ENCODE data around the gene TSSC4.

TSSC4 gene

DNA sequence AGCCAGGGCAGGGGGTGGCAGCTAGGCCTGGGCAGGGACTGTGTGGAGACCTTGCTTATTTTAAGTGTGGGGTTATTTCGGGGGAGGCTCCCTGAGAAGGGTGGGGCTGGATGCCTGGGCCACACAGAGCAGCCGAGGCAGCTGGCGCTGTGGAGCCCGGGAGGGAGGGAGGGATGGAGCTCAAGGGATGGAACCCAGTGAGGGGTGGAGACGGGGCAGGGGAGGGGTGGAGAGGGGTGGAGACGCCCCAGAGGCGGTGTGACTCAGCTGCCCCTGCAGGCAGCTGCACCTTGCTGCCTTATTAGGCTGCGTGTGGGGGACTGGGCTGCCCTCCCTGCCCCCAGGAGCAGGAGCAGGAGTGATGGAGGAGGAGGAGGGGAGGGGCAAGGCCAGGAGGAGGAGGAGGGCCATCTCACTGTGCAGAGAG, 9.8 kb upstream of the TSSC4 start:
- Histone ChIP-seq H3K36me3 (ENCODE audit: control insufficient read depth, insufficient read depth, low read length) (peaks cover 35% of the 10 kb centered on the region), H3K4me3 (ENCODE audit: low read depth, low read length) (no peak overlapping the region), H3K9me3 (ENCODE audit: control insufficient read depth, insufficient read depth, low read length) (no peaks in the 10 kb centered on the region), H3K4me1 (ENCODE audit: control insufficient read depth, insufficient read depth, low read length) (peaks cover 2% of the 10 kb centered on the region), H3K27me3 (ENCODE audit: control insufficient read depth, insufficient read depth, low read length) (no peaks in the 10 kb centered on the region), H3K9ac (ENCODE audit: low read depth, low read length) (no peak overlapping the region)

DNA sequence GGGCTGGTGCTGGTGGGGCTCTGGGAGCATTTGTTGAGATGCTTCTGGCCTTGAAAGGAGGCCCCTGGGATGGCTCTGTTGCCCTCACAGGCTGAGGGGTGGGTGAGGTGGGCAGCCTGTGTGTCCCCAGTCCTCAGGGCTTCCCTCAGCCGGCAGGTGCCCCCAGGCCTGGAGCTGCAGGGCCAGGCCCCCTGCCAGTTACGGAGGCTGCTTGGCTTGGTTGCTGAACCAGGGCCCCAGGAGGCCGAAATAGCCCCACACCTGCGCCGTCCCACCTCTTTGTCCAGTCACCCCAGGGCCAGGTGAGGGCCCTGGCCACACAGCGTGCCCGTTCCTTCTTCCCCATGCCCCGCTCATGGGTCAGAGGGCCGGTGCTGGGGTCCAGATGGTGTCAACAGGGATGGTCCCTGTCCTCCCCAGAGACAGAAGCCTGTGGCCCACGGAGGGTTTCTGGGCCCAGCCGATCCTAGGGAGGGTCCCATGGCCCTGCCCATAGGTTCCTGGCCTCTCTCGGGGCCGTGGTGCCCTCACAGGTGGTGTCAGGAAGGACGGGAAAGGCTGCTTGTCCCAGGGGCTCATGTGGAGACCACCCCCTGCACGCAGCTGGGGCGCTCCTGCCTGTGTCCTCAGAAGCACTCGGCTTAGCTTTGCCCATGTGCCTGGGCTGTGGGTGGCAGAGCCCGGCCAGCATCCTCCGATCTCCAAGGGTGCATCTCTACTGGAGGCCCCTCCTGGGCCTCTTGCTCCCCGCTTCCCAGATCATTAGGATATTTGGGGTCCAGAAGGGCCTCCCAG, 9.2 kb upstream of the TSSC4 start:
- no peak overlapping the region for H3K4me3 ChIP-seq (ENCODE audit: low read depth, low read length)
- no peaks in the 10 kb centered on the region for H3K27me3 ChIP-seq (ENCODE audit: control insufficient read depth, insufficient read depth, low read length)
- peaks cover 35% of the 10 kb centered on the region for H3K36me3 ChIP-seq (ENCODE audit: control insufficient read depth, insufficient read depth, low read length)
- no peak overlapping the region for H3K9ac ChIP-seq (ENCODE audit: low read depth, low read length)
- no peaks in the 10 kb centered on the region for H3K9me3 ChIP-seq (ENCODE audit: control insufficient read depth, insufficient read depth, low read length)
- peaks cover 2% of the 10 kb centered on the region for H3K4me1 ChIP-seq (ENCODE audit: control insufficient read depth, insufficient read depth, low read length)

DNA sequence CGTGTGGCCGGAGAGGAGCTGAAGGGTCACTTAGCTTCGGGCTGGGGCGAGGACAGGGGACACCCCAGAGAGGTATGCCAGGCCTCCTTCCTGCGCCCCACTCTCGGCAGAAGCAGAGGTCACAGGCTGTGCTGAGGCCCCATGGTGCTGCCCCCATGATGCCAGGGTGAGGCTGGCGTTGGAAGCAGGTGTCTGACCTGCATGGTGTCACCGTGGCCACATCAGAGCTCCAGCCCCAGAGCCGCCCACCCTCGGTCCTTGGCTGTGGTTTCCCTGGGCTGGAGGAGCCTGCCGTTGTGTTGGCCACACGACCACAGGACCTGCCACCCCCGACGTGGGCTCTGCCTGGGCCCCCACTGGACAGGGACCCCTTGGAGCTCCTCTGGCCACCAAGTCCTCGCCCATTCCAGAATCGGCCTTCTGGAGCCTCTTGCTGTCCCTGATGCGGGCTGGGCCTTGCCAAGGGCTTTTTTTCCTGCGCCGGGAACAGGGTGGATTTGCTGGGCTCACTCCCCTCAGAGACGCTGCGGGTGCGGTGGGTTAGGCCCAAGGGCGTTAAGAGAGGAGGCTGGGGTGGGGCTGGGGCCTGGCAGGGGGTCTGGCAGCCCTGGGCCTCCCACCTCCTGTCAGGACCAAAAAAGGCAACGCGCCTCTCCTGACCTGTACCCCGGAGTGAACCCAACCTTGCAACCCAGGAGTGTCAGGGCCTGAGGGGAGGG, 8.2 kb upstream of the TSSC4 start:
- H3K9me3 ChIP-seq (ENCODE audit: control insufficient read depth, insufficient read depth, low read length) = no peaks in the 10 kb centered on the region
- peaks cover 42% of the 10 kb centered on the region for H3K36me3 ChIP-seq (ENCODE audit: control insufficient read depth, insufficient read depth, low read length)
- no peaks in the 10 kb centered on the region for H3K27me3 ChIP-seq (ENCODE audit: control insufficient read depth, insufficient read depth, low read length)
- no peak overlapping the region for H3K9ac ChIP-seq (ENCODE audit: low read depth, low read length)
- peaks cover 2% of the 10 kb centered on the region for H3K4me1 ChIP-seq (ENCODE audit: control insufficient read depth, insufficient read depth, low read length)
- H3K4me3 ChIP-seq (ENCODE audit: low read depth, low read length) = no peak overlapping the region

DNA sequence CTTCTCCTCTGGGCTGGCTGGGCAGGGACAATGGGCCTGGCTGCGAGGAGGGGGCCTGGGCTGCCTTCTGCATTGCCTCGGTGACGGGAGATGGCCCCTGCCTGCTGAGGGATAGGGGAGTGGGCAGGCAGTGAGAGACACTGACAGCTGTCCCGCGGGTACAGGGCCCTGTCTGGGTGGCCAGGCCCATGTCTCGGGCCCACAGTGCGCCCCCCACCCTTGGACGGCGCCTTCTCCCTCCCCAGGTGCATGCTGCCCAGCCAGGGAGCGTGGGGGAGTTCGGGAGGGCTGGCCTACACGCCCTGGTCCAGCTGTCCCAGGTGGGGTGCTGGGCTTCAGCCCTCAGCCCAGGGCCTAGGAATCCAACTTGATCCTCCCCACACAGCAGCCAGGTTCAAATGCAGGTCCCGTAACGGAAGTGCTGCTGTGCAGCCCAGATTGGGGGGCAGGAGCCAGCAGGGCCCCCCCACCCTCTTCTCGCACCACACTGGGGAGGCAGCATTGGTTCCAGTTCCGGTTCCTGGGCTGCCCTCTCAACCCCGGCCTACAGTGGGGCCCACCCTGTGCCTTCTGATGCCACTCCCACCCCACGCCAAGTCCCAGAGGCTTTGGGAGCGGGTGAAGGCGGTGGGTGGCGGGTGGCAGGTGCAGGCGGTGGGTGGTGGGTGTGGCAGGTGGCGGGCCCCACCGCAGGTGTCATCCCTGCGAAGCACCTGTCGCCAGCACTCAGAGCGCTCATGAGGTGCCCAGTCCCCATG, 7.3 kb upstream of the TSSC4 start:
- no peak overlapping the region for H3K4me3 ChIP-seq (ENCODE audit: low read depth, low read length)
- no peaks in the 10 kb centered on the region for H3K27me3 ChIP-seq (ENCODE audit: control insufficient read depth, insufficient read depth, low read length)
- H3K4me1 ChIP-seq (ENCODE audit: control insufficient read depth, insufficient read depth, low read length) = peaks cover 2% of the 10 kb centered on the region
- H3K9me3 ChIP-seq (ENCODE audit: control insufficient read depth, insufficient read depth, low read length) = no peaks in the 10 kb centered on the region
- H3K36me3 ChIP-seq (ENCODE audit: control insufficient read depth, insufficient read depth, low read length) = peaks cover 43% of the 10 kb centered on the region
- no peak overlapping the region for H3K9ac ChIP-seq (ENCODE audit: low read depth, low read length)

DNA sequence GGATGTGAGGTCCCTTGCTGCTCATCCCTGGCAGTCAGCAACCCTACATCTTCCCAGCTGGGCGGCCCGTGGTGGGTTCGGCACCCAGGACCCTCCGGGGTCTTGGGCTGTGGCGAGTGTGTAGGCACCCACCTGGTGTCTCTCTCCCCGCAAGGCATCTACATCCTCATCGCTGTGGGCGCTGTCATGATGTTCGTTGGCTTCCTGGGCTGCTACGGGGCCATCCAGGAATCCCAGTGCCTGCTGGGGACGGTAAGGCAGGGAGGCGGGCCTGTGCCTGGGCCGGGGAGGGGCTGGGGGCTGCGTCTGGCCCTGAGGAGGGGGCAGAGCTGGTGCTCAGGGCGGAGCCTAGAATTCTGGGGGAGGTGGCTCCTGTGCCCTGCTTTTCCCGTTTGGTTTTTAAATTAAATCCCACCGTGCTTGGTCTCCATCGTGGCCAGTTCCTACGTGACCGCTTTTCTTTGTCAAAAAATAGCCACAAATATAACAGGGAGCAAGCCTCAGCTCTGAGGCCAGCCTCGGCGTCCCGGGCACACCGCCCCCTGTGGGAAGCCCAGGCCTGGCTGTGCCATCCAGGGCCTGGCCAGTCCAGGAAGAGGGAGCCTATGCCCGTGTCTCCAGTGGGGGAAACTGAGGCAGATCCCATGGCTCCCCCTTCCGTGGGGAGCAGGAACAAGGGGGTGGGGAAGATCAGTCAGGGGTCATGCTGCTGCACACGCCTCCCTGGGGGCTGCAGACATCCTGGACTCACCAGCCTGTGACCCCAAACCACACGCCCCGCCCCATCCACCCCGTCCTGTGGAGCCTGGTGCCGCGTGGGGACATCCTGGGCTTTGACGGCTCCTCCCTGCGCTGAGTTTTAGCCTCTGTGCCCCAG, 6.4 kb upstream of the TSSC4 start:
- no peak overlapping the region for H3K4me3 ChIP-seq (ENCODE audit: low read depth, low read length)
- H3K9ac ChIP-seq (ENCODE audit: low read depth, low read length) = no peak overlapping the region
- peaks cover under 1% of the 10 kb centered on the region for H3K4me1 ChIP-seq (ENCODE audit: control insufficient read depth, insufficient read depth, low read length)
- H3K36me3 ChIP-seq (ENCODE audit: control insufficient read depth, insufficient read depth, low read length) = peaks cover 46% of the 10 kb centered on the region
- no peaks in the 10 kb centered on the region for H3K27me3 ChIP-seq (ENCODE audit: control insufficient read depth, insufficient read depth, low read length)
- no peaks in the 10 kb centered on the region for H3K9me3 ChIP-seq (ENCODE audit: control insufficient read depth, insufficient read depth, low read length)

DNA sequence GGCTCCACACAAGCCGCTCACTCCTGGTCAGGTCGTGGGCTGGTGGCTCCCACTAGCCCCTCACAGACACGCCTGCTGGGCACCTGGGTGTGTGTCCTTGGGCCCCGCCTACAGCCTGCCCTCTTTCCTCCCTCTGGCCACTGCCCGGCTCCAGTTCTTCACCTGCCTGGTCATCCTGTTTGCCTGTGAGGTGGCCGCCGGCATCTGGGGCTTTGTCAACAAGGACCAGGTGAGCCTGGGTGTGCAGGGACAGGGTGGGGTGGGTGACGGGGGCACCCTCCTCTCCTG, 5.8 kb upstream of the TSSC4 start:
- Histone ChIP-seq H3K4me1 (ENCODE audit: control insufficient read depth, insufficient read depth, low read length) (no peaks in the 10 kb centered on the region), H3K27me3 (ENCODE audit: control insufficient read depth, insufficient read depth, low read length) (no peaks in the 10 kb centered on the region), H3K36me3 (ENCODE audit: control insufficient read depth, insufficient read depth, low read length) (peaks cover 46% of the 10 kb centered on the region), H3K4me3 (ENCODE audit: low read depth, low read length) (no peak overlapping the region), H3K9me3 (ENCODE audit: control insufficient read depth, insufficient read depth, low read length) (no peaks in the 10 kb centered on the region), H3K9ac (ENCODE audit: low read depth, low read length) (no peak overlapping the region)

DNA sequence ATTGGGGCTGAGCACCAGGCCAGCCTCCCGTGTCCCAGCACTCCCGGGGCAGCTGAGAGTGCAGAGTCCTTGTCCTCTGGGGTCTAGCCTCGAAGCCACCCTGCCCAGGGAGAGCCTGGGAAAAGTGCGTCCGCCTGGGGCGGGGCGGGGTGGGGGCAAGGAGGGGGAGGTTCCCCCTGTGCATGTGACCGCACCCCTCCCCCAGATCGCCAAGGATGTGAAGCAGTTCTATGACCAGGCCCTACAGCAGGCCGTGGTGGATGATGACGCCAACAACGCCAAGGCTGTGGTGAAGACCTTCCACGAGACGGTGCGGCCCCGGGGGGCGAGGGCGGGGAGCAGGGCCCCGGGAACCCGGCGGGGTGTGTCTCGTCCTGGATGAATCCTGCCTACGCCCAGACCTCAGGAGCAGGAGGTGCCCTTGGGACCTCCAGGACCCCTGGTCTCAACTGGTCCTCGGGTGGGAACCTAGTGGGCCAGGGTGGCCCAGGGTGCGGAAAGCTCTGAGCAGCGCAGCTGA, 5.3 kb upstream of the TSSC4 start:
- no peaks in the 10 kb centered on the region for H3K4me1 ChIP-seq (ENCODE audit: control insufficient read depth, insufficient read depth, low read length)
- peaks cover 46% of the 10 kb centered on the region for H3K36me3 ChIP-seq (ENCODE audit: control insufficient read depth, insufficient read depth, low read length)
- no peak overlapping the region for H3K4me3 ChIP-seq (ENCODE audit: low read depth, low read length)
- H3K9ac ChIP-seq (ENCODE audit: low read depth, low read length) = no peak overlapping the region
- H3K27me3 ChIP-seq (ENCODE audit: control insufficient read depth, insufficient read depth, low read length) = no peaks in the 10 kb centered on the region
- H3K9me3 ChIP-seq (ENCODE audit: control insufficient read depth, insufficient read depth, low read length) = no peaks in the 10 kb centered on the region

DNA sequence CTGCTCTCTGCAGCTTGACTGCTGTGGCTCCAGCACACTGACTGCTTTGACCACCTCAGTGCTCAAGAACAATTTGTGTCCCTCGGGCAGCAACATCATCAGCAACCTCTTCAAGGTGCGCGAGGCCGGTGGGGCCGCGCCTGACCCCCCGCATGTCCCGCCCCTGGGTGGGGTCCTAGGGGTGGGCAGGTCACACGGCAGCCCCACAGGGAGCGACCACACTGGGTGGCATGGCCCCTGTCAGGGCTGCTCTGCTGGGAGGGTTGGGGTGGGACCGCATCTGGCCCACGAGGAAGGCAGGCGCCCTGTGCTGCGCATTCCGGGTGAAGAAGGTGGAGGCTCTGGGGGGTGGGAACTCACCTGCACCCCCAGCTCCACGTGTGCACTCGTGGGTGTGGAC, 4.7 kb upstream of the TSSC4 start:
- Histone ChIP-seq H3K4me3 (ENCODE audit: low read depth, low read length) (no peak overlapping the region), H3K9ac (ENCODE audit: low read depth, low read length) (no peak overlapping the region), H3K36me3 (ENCODE audit: control insufficient read depth, insufficient read depth, low read length) (peaks cover 49% of the 10 kb centered on the region)

DNA sequence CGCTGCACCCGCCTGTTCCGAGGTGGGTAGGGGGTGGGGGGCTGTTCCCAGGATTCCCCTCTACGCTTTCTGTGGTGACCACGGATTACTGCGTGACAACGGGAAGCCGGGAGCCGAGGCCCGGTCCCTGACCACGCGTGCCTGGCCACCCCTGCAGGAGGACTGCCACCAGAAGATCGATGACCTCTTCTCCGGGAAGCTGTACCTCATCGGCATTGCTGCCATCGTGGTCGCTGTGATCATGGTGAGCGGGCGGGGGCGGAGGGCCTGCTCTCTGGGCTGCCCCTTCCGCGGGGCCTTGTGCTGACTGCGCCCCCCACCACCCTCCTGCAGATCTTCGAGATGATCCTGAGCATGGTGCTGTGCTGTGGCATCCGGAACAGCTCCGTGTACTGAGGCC, 4.1 kb upstream of the TSSC4 start:
- Histone ChIP-seq H3K36me3 (ENCODE audit: control insufficient read depth, insufficient read depth, low read length) (peaks cover 47% of the 10 kb centered on the region), H3K4me1 (ENCODE audit: control insufficient read depth, insufficient read depth, low read length) (no peaks in the 10 kb centered on the region), H3K9ac (ENCODE audit: low read depth, low read length) (no peak overlapping the region), H3K4me3 (ENCODE audit: low read depth, low read length) (no peak overlapping the region), H3K9me3 (ENCODE audit: control insufficient read depth, insufficient read depth, low read length) (no peaks in the 10 kb centered on the region), H3K27me3 (ENCODE audit: control insufficient read depth, insufficient read depth, low read length) (no peaks in the 10 kb centered on the region)

More for the DNA sequence above, 4.7 kb upstream of the TSSC4 start:
- H3K9me3 ChIP-seq (ENCODE audit: control insufficient read depth, insufficient read depth, low read length) = no peaks in the 10 kb centered on the region
- no peaks in the 10 kb centered on the region for H3K27me3 ChIP-seq (ENCODE audit: control insufficient read depth, insufficient read depth, low read length)
- H3K4me1 ChIP-seq (ENCODE audit: control insufficient read depth, insufficient read depth, low read length) = no peaks in the 10 kb centered on the region

DNA sequence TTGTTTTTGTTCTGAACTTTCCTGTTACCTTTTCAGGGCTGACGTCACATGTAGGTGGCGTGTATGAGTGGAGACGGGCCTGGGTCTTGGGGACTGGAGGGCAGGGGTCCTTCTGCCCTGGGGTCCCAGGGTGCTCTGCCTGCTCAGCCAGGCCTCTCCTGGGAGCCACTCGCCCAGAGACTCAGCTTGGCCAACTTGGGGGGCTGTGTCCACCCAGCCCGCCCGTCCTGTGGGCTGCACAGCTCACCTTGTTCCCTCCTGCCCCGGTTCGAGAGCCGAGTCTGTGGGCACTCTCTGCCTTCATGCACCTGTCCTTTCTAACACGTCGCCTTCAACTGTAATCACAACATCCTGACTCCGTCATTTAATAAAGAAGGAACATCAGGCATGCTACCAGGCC, 3.5 kb upstream of the TSSC4 start:
- no peak overlapping the region for H3K9ac ChIP-seq (ENCODE audit: low read depth, low read length)
- H3K36me3 ChIP-seq (ENCODE audit: control insufficient read depth, insufficient read depth, low read length) = peaks cover 44% of the 10 kb centered on the region
- H3K27me3 ChIP-seq (ENCODE audit: control insufficient read depth, insufficient read depth, low read length) = no peaks in the 10 kb centered on the region
- H3K4me1 ChIP-seq (ENCODE audit: control insufficient read depth, insufficient read depth, low read length) = no peaks in the 10 kb centered on the region
- no peak overlapping the region for H3K4me3 ChIP-seq (ENCODE audit: low read depth, low read length)
- H3K9me3 ChIP-seq (ENCODE audit: control insufficient read depth, insufficient read depth, low read length) = no peaks in the 10 kb centered on the region
